WTC11 (cell line): ENCODE measurements around the gene NRAP. TPM values are rescaled to one million over a fixed set of nuclear protein-coding genes. Genes with fewer than 3 reads are reported as not detected.

Experiments
- ATAC-seq: fragments of 200-7000 bp; cut with Tn5 transposase; 2 replicates; pipeline ENCODE4 v1.10.0; 2021; ENCODE audit warnings: mild to moderate bottlenecking, moderate library complexity
- CTCF ChIA-PET: fragments of 300-600 bp; sonication (Branson Sonifier 250); formaldehyde crosslinking; loops from one replicate; lab custom pipeline; 2021; ENCODE audit warnings: antibody characterized with exemption; lab: Charles Lee
- POLR2A ChIA-PET: fragments of 350-600 bp; sonication (Branson Sonifier 250); formaldehyde crosslinking; loops from one replicate; lab custom pipeline; 2021; ENCODE audit warnings: antibody characterized with exemption; lab: Charles Lee
- DNase-seq: peaks from one replicate; pipeline ENCODE4 v3.0.0; 2021; ENCODE audit warnings: low spot score
- H3K27ac Mint-ChIP-seq: 2 replicates; pipeline ENCODE4 v1.8.0; 2021; ENCODE audit warnings: mixed read lengths
- H3K27me3 Mint-ChIP-seq: 2 replicates; pipeline ENCODE4 v1.8.0; 2021; ENCODE audit warnings: low read depth, mild to moderate bottlenecking, moderate library complexity, mixed read lengths
- H3K36me3 Mint-ChIP-seq: 2 replicates; pipeline ENCODE4 v1.8.0; 2021; ENCODE audit warnings: mixed read lengths
- H3K4me1 Mint-ChIP-seq: 2 replicates; pipeline ENCODE4 v1.8.0; 2022; ENCODE audit warnings: mixed read lengths
- H3K4me3 Mint-ChIP-seq: 2 replicates; pipeline ENCODE4 v1.8.0; 2021; ENCODE audit warnings: mild to moderate bottlenecking, moderate library complexity, mixed read lengths
- H3K9me3 Mint-ChIP-seq: 2 replicates; pipeline ENCODE4 v1.8.0; 2021; ENCODE audit warnings: mixed read lengths
- AR ChIP-seq: fragments of 250-450 bp; sonication (Bioruptor Pico); IDR thresholded peaks from 2 replicates; pipeline ENCODE4 v1.9.0; 2021; ENCODE audit warnings: mild to moderate bottlenecking
- ATF6 ChIP-seq: sonication (generic); formaldehyde crosslinking; IDR thresholded peaks from 2 replicates; pipeline ENCODE4 v1.8.1; 2023; ENCODE audit warnings: mild to moderate bottlenecking, missing genetic modification reagents
- CBFB ChIP-seq: sonication (generic); formaldehyde crosslinking; IDR thresholded peaks from 2 replicates; pipeline ENCODE4 v1.8.1; 2022; ENCODE audit warnings: mild to moderate bottlenecking, low read depth, missing genetic modification reagents
- CDX4 ChIP-seq: fragments of 250-450 bp; sonication (Bioruptor Pico); IDR thresholded peaks from 2 replicates; pipeline ENCODE4 v1.9.0; 2021; ENCODE audit warnings: moderate library complexity, mild to moderate bottlenecking, inconsistent platforms, borderline replicate concordance
- CTCF ChIP-seq: fragments of 200-600 bp; IDR thresholded peaks from 2 replicates; pipeline ENCODE4 v1.8.0; 2022; ENCODE audit warnings: antibody characterized with exemption
- E2F4 ChIP-seq: sonication (generic); formaldehyde crosslinking; IDR thresholded peaks from 2 replicates; pipeline ENCODE4 v1.8.1; 2022; ENCODE audit warnings: low read depth, mild to moderate bottlenecking, moderate library complexity, missing genetic modification reagents, borderline replicate concordance
- ELF4 ChIP-seq: sonication (generic); formaldehyde crosslinking; IDR thresholded peaks from 2 replicates; pipeline ENCODE4 v1.8.1; 2022; ENCODE audit warnings: low read depth, mild to moderate bottlenecking, moderate library complexity, missing genetic modification reagents
- GRHL2 ChIP-seq: fragments of 250-450 bp; sonication (Bioruptor Pico); IDR thresholded peaks from 2 replicates; pipeline ENCODE4 v1.8.0; 2022; ENCODE audit warnings: mild to moderate bottlenecking, moderate library complexity; ENCODE audit not compliant: insufficient replicate concordance, severe bottlenecking
- GTF2I ChIP-seq: fragments of 250-450 bp; sonication (Bioruptor Pico); conservative IDR thresholded peaks from 2 replicates; pipeline ENCODE4 v1.4.0; 2021; ENCODE audit warnings: mild to moderate bottlenecking
- JAZF1 ChIP-seq: fragments of 250-450 bp; sonication (Bioruptor Pico); IDR thresholded peaks from 2 replicates; pipeline ENCODE4 v1.9.0; 2021; ENCODE audit warnings: moderate library complexity, mild to moderate bottlenecking, inconsistent platforms
- KAT7 ChIP-seq: sonication (generic); formaldehyde crosslinking; IDR thresholded peaks from 2 replicates; pipeline ENCODE4 v1.8.1; 2023; ENCODE audit warnings: missing genetic modification reagents, mild to moderate bottlenecking, borderline replicate concordance
- MLX ChIP-seq: sonication (generic); formaldehyde crosslinking; IDR thresholded peaks from 2 replicates; pipeline ENCODE4 v1.8.1; 2023; ENCODE audit warnings: mild to moderate bottlenecking, missing genetic modification reagents, moderate library complexity
- NFATC4 ChIP-seq: fragments of 250-450 bp; sonication (Bioruptor Pico); IDR thresholded peaks from 2 replicates; pipeline ENCODE4 v1.9.0; 2021; ENCODE audit warnings: mild to moderate bottlenecking
- NR1H2 ChIP-seq: sonication (generic); formaldehyde crosslinking; IDR thresholded peaks from 2 replicates; pipeline ENCODE4 v1.9.0; 2021; ENCODE audit warnings: mild to moderate bottlenecking, moderate library complexity, missing genetic modification reagents
- PREB ChIP-seq: sonication (generic); formaldehyde crosslinking; IDR thresholded peaks from 2 replicates; pipeline ENCODE4 v1.8.1; 2022; ENCODE audit warnings: mild to moderate bottlenecking, missing genetic modification reagents, moderate library complexity, borderline replicate concordance
- RORB ChIP-seq: fragments of 250-450 bp; sonication (Bioruptor Pico); IDR thresholded peaks from 2 replicates; pipeline ENCODE4 v1.9.0; 2021; ENCODE audit warnings: mild to moderate bottlenecking
- SMAD3 ChIP-seq: sonication (generic); formaldehyde crosslinking; IDR thresholded peaks from 2 replicates; pipeline ENCODE4 v1.8.0; 2022; ENCODE audit warnings: missing genetic modification reagents, mild to moderate bottlenecking, borderline replicate concordance
- SMAD4 ChIP-seq: sonication (generic); formaldehyde crosslinking; IDR thresholded peaks from 2 replicates; pipeline ENCODE4 v1.8.0; 2022; ENCODE audit warnings: mild to moderate bottlenecking, missing genetic modification reagents
- SP1 ChIP-seq: sonication (generic); formaldehyde crosslinking; conservative IDR thresholded peaks from 2 replicates; pipeline ENCODE4 v1.8.1; 2022; ENCODE audit warnings: missing genetic modification reagents
- ZNF121 ChIP-seq: sonication (generic); formaldehyde crosslinking; IDR thresholded peaks from 2 replicates; pipeline ENCODE4 v1.8.0; 2023; ENCODE audit warnings: missing genetic modification reagents
- ZNF317 ChIP-seq: sonication (generic); formaldehyde crosslinking; IDR thresholded peaks from 2 replicates; pipeline ENCODE4 v1.8.1; 2023; ENCODE audit warnings: low read depth, mild to moderate bottlenecking, moderate library complexity, missing genetic modification reagents, borderline replicate concordance
- ZSCAN18 ChIP-seq: fragments of 250-450 bp; sonication (Bioruptor Pico); IDR thresholded peaks from 2 replicates; pipeline ENCODE4 v2.1.2; 2022; ENCODE audit warnings: mild to moderate bottlenecking, moderate library complexity
- total RNA-seq: library from RNA; stranded (reverse); gene quantifications from 3 replicates; pipeline ENCODE4 v1.2.3, GENCODE V29; 2021

NRAP gene
- total RNA-seq, 1 experiment from 2014 or later, result not detected

GRCh38 chr10:113687037-113687436 lies 23.2 kb upstream of the NRAP start:
- Mint-ChIP-seq H3K27ac (no peak overlapping the region), H3K4me3 (no peak overlapping the region), H3K36me3 (peaks cover 29% of the 10 kb centered on the region)
- CTCF ChIA-PET, result interaction anchor here (0.7 kb wide), 1 partner anchor 18 kb away, joined by 5 read pairs; no protein-coding TSS in a partner anchor
- TF ChIP-seq ZNF317 (CRISPR knock-in tag), result no peak
- no peak for TF ChIP-seq CBFB (CRISPR knock-in tag)
- no peak for TF ChIP-seq ELF4 (CRISPR knock-in tag)
- TF ChIP-seq CTCF, result no peak
- TF ChIP-seq MLX (CRISPR knock-in tag), result no peak
- no peak for TF ChIP-seq RORB (CRISPR knock-in tag)
- TF ChIP-seq SMAD3 (CRISPR knock-in tag), result no peak
- no peak for TF ChIP-seq GTF2I
- TF ChIP-seq ZSCAN18 (CRISPR knock-in tag), result no peak
- no peak for TF ChIP-seq KAT7
- TF ChIP-seq SMAD4 (CRISPR knock-in tag), result no peak
- TF ChIP-seq ZNF121 (CRISPR knock-in tag), result no peak
- TF ChIP-seq CDX4, result no peak
- no peak for TF ChIP-seq NFATC4 (CRISPR knock-in tag)
- TF ChIP-seq, all 79 proteins: peak for 0
- Mint-ChIP-seq H3K4me1 (peaks cover 13% of the 10 kb centered on the region), H3K9me3 (peaks cover 42% of the 10 kb centered on the region), H3K27me3 (no peaks in the 10 kb centered on the region; the same call in 1 of the 2 replicates)
- POLR2A ChIA-PET, result no interaction called here
- ATAC-seq (no peak), DNase-seq (no peak)

- POLR2A ChIA-PET, result no interaction called here
- Mint-ChIP-seq H3K27ac (no peak overlapping the region), H3K9me3 (peaks cover 42% of the 10 kb centered on the region), H3K4me1 (peaks cover 13% of the 10 kb centered on the region), H3K4me3 (no peak overlapping the region), H3K27me3 (peaks cover 5% of the 10 kb centered on the region), H3K36me3 (peaks cover 27% of the 10 kb centered on the region)
- DNase-seq (no peak), ATAC-seq (no peak)
- CTCF ChIA-PET, result no interaction called here
- no peak for TF ChIP-seq NR1H2 (CRISPR knock-in tag)
- no peak for TF ChIP-seq AR (CRISPR knock-in tag)
- TF ChIP-seq PREB, result no peak
- TF ChIP-seq SP1 (CRISPR knock-in tag), result no peak
- TF ChIP-seq E2F4 (CRISPR knock-in tag), result no peak
- TF ChIP-seq CTCF, result no peak
- no peak for TF ChIP-seq JAZF1 (CRISPR knock-in tag)
- TF ChIP-seq GRHL2 (CRISPR knock-in tag), result no peak
- no peak for TF ChIP-seq ATF6 (CRISPR knock-in tag)
These were observed 22.2 kb upstream of the NRAP start for GRCh38 chr10:113686028-113686427.
